ENCODE measurements around the gene PCDHAC2.

- TF ChIP-seq CTCF (CRISPR knock-in tag; IDR thresholded peaks at IDR 0.05) (no peak), ZC3H4 (CRISPR knock-in tag; IDR thresholded peaks at IDR 0.05; ENCODE audit: borderline replicate concordance) (no peak), NR1H2 (CRISPR knock-in tag; IDR thresholded peaks at IDR 0.05; ENCODE audit: borderline replicate concordance, low read depth) (no peak), HOXD1 (CRISPR knock-in tag; IDR thresholded peaks at IDR 0.05) (no peak), HMGXB3 (CRISPR knock-in tag; IDR thresholded peaks at IDR 0.05; ENCODE audit: borderline replicate concordance) (no peak), ESRRA (CRISPR knock-in tag; IDR thresholded peaks at IDR 0.05; ENCODE audit: low read depth) (no peak), NRL (CRISPR knock-in tag; IDR thresholded peaks at IDR 0.05; ENCODE audit: borderline replicate concordance) (no peak)
These were observed 37.7 kb downstream of the PCDHAC2 start for GRCh38 chr5:141003791-141004611.

Data from HepG2 (cell line).